Endodermal cell (in vitro differentiated cells): ENCODE data around the gene LRRC1. TPM values are rescaled to one million over a fixed set of nuclear protein-coding genes. Genes with fewer than 3 reads are reported as not detected.
"Not testable (repeated sequence)": the region's sequence is repeated elsewhere in the genome, so short reads cannot be mapped to it uniquely, and the experiment has no call there.

Source experiments
- DNase-seq: peaks from one replicate; pipeline ENCODE4 v3.0.0-alpha.2; 2017
- H3K27ac ChIP-seq: 2 replicates; pipeline ENCODE4 v1.5.1; 2013; ENCODE audit warnings: mild to moderate bottlenecking, low read depth, low read length, moderate library complexity
- H3K27me3 ChIP-seq: 2 replicates; pipeline ENCODE4 v1.6.1; 2013; ENCODE audit warnings: mild to moderate bottlenecking, low read length, moderate library complexity; ENCODE audit not compliant: insufficient read depth, control insufficient read depth, poor library complexity, severe bottlenecking
- H3K36me3 ChIP-seq: 2 replicates; pipeline ENCODE4 v1.7.0; 2013; ENCODE audit warnings: mild to moderate bottlenecking, low read length, moderate library complexity; ENCODE audit not compliant: control insufficient read depth, insufficient read depth
- H3K4me1 ChIP-seq: one replicate; pipeline ENCODE4 v1.7.0; 2013; ENCODE audit warnings: low read length; ENCODE audit not compliant: control insufficient read depth, insufficient read depth
- H3K4me3 ChIP-seq: 2 replicates; pipeline ENCODE4 v1.5.1; 2013; ENCODE audit warnings: mild to moderate bottlenecking, low read length, moderate library complexity
- H3K9ac ChIP-seq: 2 replicates; pipeline ENCODE4 v1.6.1; 2013; ENCODE audit warnings: mild to moderate bottlenecking, low read length, moderate library complexity; ENCODE audit not compliant: poor library complexity, severe bottlenecking; ENCODE audit errors: extremely low read depth
- H3K9me3 ChIP-seq: 2 replicates; pipeline ENCODE4 v1.6.1; 2013; ENCODE audit warnings: mild to moderate bottlenecking, low read length, moderate library complexity; ENCODE audit not compliant: control insufficient read depth
- H3K27ac Mint-ChIP-seq: 2 replicates; pipeline ENCODE4 v1.8.0; 2020; ENCODE audit warnings: mixed read lengths
- H3K27me3 Mint-ChIP-seq: 2 replicates; pipeline ENCODE4 v1.8.0; 2021; ENCODE audit warnings: mild to moderate bottlenecking, mixed read lengths; ENCODE audit not compliant: insufficient read depth
- H3K36me3 Mint-ChIP-seq: 2 replicates; pipeline ENCODE4 v1.8.0; 2020; ENCODE audit warnings: low read depth, mixed read lengths
- H3K4me1 Mint-ChIP-seq: 2 replicates; pipeline ENCODE4 v1.8.0; 2020; ENCODE audit warnings: mixed read lengths
- H3K4me3 Mint-ChIP-seq: 2 replicates; pipeline ENCODE4 v1.8.0; 2020; ENCODE audit warnings: mild to moderate bottlenecking, moderate library complexity, mixed read lengths
- H3K9me3 Mint-ChIP-seq: 2 replicates; pipeline ENCODE4 v1.8.0; 2020; ENCODE audit warnings: mild to moderate bottlenecking, mixed read lengths
- CTCF ChIP-seq: fragments of 200-600 bp; sonication (generic); conservative IDR thresholded peaks from 2 replicates; pipeline ENCODE4 v1.5.0; 2021; ENCODE audit warnings: antibody characterized with exemption, mild to moderate bottlenecking
- WGBS, 2 experiments: methylation state at CpG; one replicate each; pipeline versions ENCODE4 v1.1.5 to v1.1.7; 2013; ENCODE audit warnings: missing lambda C conversion rate in 2 of 2, mixed read lengths in 1 of 2; ENCODE audit not compliant: insufficient coverage in 1 of 2, insufficient read length in 1 of 2; 5-methylcytosine and 5-hydroxymethylcytosine counted together
- total RNA-seq, 2 donors: library from RNA; stranded (reverse); fragmentation: NEBNext Ultra II Directional in 1 of 2; extraction: Animal tissue kit (Norgen Biotek cat#: 25700) in 1 of 2; gene quantifications; 2 replicates in 1 of 2; 3 replicates in 1 of 2; pipeline ENCODE4 v1.2.1, GENCODE V29; 2021

LRRC1 gene
- total RNA-seq, 2 donors from 2014 or later: 14.1 to 15.3 TPM

- no peak overlapping the region for H3K27ac Mint-ChIP-seq
Observed at GRCh38 chr6:53771785-53772624, 22.8 kb upstream of the LRRC1 start.

GRCh38 chr6:53773044-53773696 lies 21.6 kb upstream of the LRRC1 start:
- no peak overlapping the region for H3K27ac ChIP-seq
- Mint-ChIP-seq H3K4me1 (peaks cover 3% of the 10 kb centered on the region), H3K27ac (no peak overlapping the region), H3K27me3 (no peaks in the 10 kb centered on the region), H3K4me3 (no peak overlapping the region), H3K9me3 (peaks cover 27% of the 10 kb centered on the region), H3K36me3 (peaks cover 12% of the 10 kb centered on the region)
- no peaks in the 10 kb centered on the region for H3K27me3 ChIP-seq
- H3K4me3 ChIP-seq: no peak overlapping the region
- H3K9me3 ChIP-seq: no peaks in the 10 kb centered on the region
- no peaks in the 10 kb centered on the region for H3K36me3 ChIP-seq
- no peak for DNase-seq
- H3K9ac ChIP-seq: no peak overlapping the region
- no peaks in the 10 kb centered on the region for H3K4me1 ChIP-seq
- TF ChIP-seq CTCF: no peak

More at GRCh38 chr6:53771785-53772624, 22.8 kb upstream of the LRRC1 start:
- H3K4me1 ChIP-seq: no peaks in the 10 kb centered on the region
- no peak overlapping the region for H3K27ac ChIP-seq
- H3K4me1 Mint-ChIP-seq: peaks cover 3% of the 10 kb centered on the region
- H3K36me3 ChIP-seq: no peaks in the 10 kb centered on the region
- peaks cover 12% of the 10 kb centered on the region for H3K36me3 Mint-ChIP-seq
- no peak for TF ChIP-seq CTCF
- H3K9ac ChIP-seq: no peak overlapping the region
- no peak overlapping the region for H3K4me3 ChIP-seq
- DNase-seq: no peak
- H3K27me3 Mint-ChIP-seq: no peaks in the 10 kb centered on the region
- WGBS, 2 experiments: 91 to 96% methylated on average over 2 of the region's 2 CpGs
- H3K27me3 ChIP-seq: no peaks in the 10 kb centered on the region
- H3K4me3 Mint-ChIP-seq: no peak overlapping the region
- no peaks in the 10 kb centered on the region for H3K9me3 ChIP-seq
- peaks cover 27% of the 10 kb centered on the region for H3K9me3 Mint-ChIP-seq

DNA sequence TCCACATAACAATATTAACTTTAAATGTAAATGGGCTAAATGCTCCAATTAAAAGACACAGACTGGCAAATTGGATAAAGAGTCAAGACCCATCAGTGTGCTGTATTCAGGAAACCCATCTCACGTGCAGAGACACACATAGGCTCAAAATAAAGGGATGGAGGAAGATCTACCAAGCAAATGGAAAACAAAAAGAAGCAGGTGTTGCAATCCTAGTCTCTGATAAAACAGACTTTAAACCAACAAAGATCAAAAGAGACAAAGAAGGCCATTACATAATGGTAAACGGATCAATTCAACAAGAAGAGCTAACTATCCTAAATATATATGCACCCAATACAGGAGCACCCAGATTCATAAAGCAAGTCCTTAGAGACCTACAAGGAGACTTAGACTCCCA lies 18.7 kb upstream of the LRRC1 start:
- H3K4me3 Mint-ChIP-seq, H3K27ac Mint-ChIP-seq, H3K36me3 ChIP-seq, H3K4me1 Mint-ChIP-seq, H3K27ac ChIP-seq, H3K27me3 Mint-ChIP-seq, DNase-seq, H3K9me3 ChIP-seq, H3K4me1 ChIP-seq, H3K4me3 ChIP-seq, H3K9ac ChIP-seq, H3K27me3 ChIP-seq: not testable (repeated sequence)
- Mint-ChIP-seq H3K36me3 (peaks cover 12% of the 10 kb centered on the region), H3K9me3 (peaks cover 31% of the 10 kb centered on the region)
- no CpG with 5 or more reads among the region's 2 CpGs for WGBS, 2 experiments

GRCh38 chr6:53784991-53785390 lies 9.8 kb upstream of the LRRC1 start:
- not testable (repeated sequence) for H3K9me3 Mint-ChIP-seq, H3K4me3 Mint-ChIP-seq, H3K27ac ChIP-seq, H3K4me1 ChIP-seq, H3K9ac ChIP-seq, H3K36me3 ChIP-seq, H3K27me3 Mint-ChIP-seq, H3K27ac Mint-ChIP-seq, DNase-seq, H3K27me3 ChIP-seq, H3K4me1 Mint-ChIP-seq, H3K36me3 Mint-ChIP-seq, H3K4me3 ChIP-seq
- H3K9me3 ChIP-seq: peaks cover 13% of the 10 kb centered on the region
